ENCODE results near the gene DCUN1D3. TPM values are rescaled to one million over a fixed set of nuclear protein-coding genes. Genes with fewer than 3 reads are reported as not detected.
"Not testable (repeated sequence)": the region's sequence is repeated elsewhere in the genome, so short reads cannot be mapped to it uniquely, and the experiment has no call there.

DCUN1D3 gene
- total and polyA plus RNA-seq, 2 experiments from 2014 or later: 4.5 to 9.2 TPM

DNA sequence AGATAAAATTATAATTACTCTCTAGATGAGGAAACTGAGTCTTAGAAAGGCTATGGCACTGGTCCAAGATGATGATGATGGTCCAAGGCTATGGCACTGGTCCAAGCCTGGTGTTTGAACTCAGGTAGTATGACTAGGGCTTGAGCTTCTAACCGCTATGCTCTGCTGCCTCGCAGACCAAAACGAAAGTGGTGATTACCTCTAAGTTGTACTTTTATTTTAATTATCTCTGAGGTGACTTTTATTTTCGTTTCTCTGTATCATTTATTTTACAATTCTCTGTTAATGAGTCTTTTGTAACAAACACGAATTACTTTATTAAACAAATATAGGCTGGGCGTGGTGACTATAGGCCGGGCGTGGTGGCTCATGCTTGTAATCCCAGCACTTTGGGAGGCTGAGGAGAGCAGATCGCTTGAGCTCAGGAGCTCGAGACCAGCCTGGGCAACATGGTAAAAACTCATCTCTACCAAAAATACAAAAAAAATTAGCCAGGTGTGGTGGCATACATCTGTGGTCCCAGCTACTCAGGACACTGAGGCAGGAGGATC lies 88.2 kb downstream of the DCUN1D3 start:
- Histone ChIP-seq H3K27ac (no peak overlapping the region), H3K36me3 (peaks cover 2% of the 10 kb centered on the region), H3K27me3 (no peaks in the 10 kb centered on the region), H3K4me1 (ENCODE audit: low read depth) (no peaks in the 10 kb centered on the region), H3K4me3 (no peak overlapping the region), H3K9me3 (ENCODE audit: low read depth) (no peaks in the 10 kb centered on the region)
- no peak for DNase-seq (ENCODE audit: low read depth in 1 of 2, low spot score in 1 of 2)
- TF ChIP-seq, protein P1, sequence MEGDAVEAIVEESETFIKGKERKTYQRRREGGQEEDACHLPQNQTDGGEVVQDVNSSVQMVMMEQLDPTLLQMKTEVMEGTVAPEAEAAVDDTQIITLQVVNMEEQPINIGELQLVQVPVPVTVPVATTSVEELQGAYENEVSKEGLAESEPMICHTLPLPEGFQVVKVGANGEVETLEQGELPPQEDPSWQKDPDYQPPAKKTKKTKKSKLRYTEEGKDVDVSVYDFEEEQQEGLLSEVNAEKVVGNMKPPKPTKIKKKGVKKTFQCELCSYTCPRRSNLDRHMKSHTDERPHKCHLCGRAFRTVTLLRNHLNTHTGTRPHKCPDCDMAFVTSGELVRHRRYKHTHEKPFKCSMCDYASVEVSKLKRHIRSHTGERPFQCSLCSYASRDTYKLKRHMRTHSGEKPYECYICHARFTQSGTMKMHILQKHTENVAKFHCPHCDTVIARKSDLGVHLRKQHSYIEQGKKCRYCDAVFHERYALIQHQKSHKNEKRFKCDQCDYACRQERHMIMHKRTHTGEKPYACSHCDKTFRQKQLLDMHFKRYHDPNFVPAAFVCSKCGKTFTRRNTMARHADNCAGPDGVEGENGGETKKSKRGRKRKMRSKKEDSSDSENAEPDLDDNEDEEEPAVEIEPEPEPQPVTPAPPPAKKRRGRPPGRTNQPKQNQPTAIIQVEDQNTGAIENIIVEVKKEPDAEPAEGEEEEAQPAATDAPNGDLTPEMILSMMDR (IDR thresholded peaks at IDR 0.05; ENCODE audit: low read depth, low read length): no peak

DNA sequence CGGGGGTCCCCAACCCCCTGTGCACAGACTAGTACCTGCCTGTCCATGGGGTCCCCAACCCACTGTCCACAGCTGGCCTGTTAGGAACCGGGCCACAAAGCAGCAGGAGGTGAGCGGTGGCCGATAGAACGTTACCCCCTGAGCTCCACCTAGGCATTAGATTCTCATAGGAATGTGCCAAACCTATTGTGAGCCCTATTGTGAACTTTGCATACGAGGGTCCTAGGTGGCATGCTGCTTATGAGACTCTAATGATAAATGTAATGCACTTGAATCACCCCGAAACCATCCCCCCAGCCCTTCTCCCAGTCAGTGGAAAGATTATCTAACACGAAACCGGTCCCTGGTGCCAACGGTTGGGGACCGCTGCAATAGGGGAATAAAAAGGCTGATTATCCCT lies 92.3 kb downstream of the DCUN1D3 start:
- H3K27ac ChIP-seq: no peak overlapping the region
- no peak overlapping the region for H3K4me3 ChIP-seq
- no peaks in the 10 kb centered on the region for H3K36me3 ChIP-seq
- no peak for DNase-seq (ENCODE audit: low read depth in 1 of 2, low spot score in 1 of 2)
- H3K27me3 ChIP-seq: no peaks in the 10 kb centered on the region
- H3K4me1 ChIP-seq (ENCODE audit: low read depth): no peaks in the 10 kb centered on the region
- TF ChIP-seq, protein P1 (IDR thresholded peaks at IDR 0.05; ENCODE audit: low read depth, low read length): no peak
- H3K9me3 ChIP-seq (ENCODE audit: low read depth): no peaks in the 10 kb centered on the region

DNA sequence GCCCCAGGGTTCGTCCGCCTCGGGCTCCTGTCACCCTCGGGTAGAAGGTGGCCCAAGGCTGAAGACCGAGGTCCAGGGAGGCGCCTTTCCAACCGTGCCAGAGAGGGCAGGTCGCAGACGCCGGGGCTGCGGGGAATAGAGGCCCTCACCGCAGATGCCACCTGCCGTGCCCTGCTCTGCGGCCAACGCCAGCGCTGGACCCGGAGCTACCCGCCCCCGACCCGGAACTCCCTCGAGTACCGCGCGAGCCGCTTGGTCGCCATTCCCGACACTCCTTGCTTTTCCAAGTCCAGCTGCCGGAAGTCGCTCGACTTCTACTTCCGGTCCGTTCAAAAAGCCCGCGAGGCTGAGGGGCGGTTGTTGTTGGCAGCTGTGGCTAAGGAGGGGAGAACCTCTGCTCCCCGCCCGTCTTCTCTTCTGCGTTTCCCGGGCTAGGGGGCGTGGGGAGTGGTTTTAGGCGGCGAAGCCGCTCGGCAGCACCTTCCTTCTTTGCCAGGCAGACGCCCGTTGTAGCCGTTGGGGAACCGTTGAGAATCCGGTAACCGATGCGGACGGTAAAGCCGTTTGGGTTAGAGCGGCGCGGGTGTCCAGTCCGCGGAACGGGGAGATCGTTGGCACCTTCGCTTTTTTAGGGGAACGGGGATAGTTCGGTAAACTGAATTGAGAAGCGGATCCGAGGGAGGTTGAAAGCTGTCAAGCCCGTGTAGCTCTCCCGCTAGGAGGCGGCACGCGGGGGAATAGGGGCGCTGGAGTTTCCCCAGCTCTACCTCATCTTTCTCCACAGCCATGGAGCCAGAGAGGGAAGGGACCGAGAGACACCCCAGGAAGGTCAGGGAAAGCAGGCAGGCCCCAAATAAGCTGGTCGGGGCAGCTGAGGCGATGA lies 93.7 kb downstream of the DCUN1D3 start, which contains the start of the genes ERI2 and REXO5:
ERI2 (minus strand) TSS at position 305 of the 883 bp plus-strand sequence; CDS start at position 263, 42 bp downstream.
REXO5 (plus strand) TSS at position 360 of the 883 bp plus-strand sequence; CDS start at position 787, 427 bp downstream.
- Histone ChIP-seq H3K4me3 (peak within 1 kb of the TSS; percentile 66), H3K9me3 (ENCODE audit: low read depth) (no peaks in the 10 kb centered on the region), H3K36me3 (no peaks in the 10 kb centered on the region), H3K4me1 (ENCODE audit: low read depth) (no peaks in the 10 kb centered on the region), H3K27ac (peak within 1 kb of the TSS; percentile 83), H3K27me3 (no peaks in the 10 kb centered on the region)
- DNase-seq (ENCODE audit: low read depth in 1 of 2, low spot score in 1 of 2): peak; percentile 96 to 97
- TF ChIP-seq, protein P1 (IDR thresholded peaks at IDR 0.05; ENCODE audit: low read depth, low read length): peak; percentile 65

DNA sequence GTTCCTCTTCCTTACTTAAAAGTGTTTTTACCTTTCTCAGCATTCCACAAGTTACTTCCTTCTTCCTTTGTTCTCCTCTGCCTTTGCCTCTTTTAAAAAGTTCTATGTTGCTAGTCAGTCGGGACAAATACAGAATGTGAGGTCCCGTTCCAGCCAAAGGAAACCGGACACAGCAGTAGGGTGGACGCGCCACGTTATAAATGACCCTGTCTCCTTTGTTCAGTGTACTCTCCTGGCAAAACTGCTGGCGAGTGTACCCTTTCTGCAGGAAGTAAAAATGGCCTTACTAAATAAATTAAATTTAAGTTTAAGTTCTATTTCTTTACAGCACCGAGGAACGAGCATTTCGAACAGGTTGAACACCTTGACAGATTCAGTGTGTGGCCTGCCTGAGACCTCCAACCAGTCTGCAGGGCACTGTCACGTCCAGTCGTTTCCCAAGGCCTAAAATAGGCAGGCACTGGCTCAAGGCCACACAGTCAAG lies 94.4 kb downstream of the DCUN1D3 start:
- not testable (repeated sequence) for H3K9me3 ChIP-seq (ENCODE audit: low read depth); H3K27me3 ChIP-seq; H3K4me1 ChIP-seq (ENCODE audit: low read depth); H3K36me3 ChIP-seq; DNase-seq (ENCODE audit: low read depth in 1 of 2, low spot score in 1 of 2)
- Histone ChIP-seq H3K27ac (peak overlapping the region; percentile 83), H3K4me3 (peak overlapping the region; percentile 66)

Other genes with a start within 250 kb of the DCUN1D3 start
- not detected in 2 replicates for gene ACSM1, start 202.7 kb downstream of the DCUN1D3 start, total RNA-seq
- gene ACSM1, start 202.7 kb downstream of the DCUN1D3 start, polyA plus RNA-seq: not detected in 2 replicates
- gene THUMPD1, start 158.5 kb downstream of the DCUN1D3 start, total RNA-seq: 83.3 and 85.9 TPM in 2 replicates
- gene THUMPD1, start 158.5 kb downstream of the DCUN1D3 start, polyA plus RNA-seq: 21.8 and 22.8 TPM in 2 replicates
- gene ACSM3, start 136.3 kb downstream of the DCUN1D3 start, total RNA-seq: 1.2 and 4.5 TPM in 2 replicates
- gene ACSM3, start 136.3 kb downstream of the DCUN1D3 start, polyA plus RNA-seq: 1.8 and 2.0 TPM in 2 replicates
- gene ERI2, start 93.9 kb downstream of the DCUN1D3 start, total RNA-seq: 26.9 and 28.0 TPM in 2 replicates
- gene ERI2, start 93.9 kb downstream of the DCUN1D3 start, polyA plus RNA-seq: 18.1 and 39.3 TPM in 2 replicates
- gene REXO5, start 93.8 kb downstream of the DCUN1D3 start, total RNA-seq: 5.1 and 22.5 TPM in 2 replicates
- 10.2 and 27.0 TPM in 2 replicates for gene REXO5, start 93.8 kb downstream of the DCUN1D3 start, polyA plus RNA-seq
- 42.6 and 49.8 TPM in 2 replicates for gene LYRM1, start 413 bp upstream of the DCUN1D3 start, total RNA-seq
- gene LYRM1, start 413 bp upstream of the DCUN1D3 start, polyA plus RNA-seq: 37.3 and 41.6 TPM in 2 replicates

All from cardiac muscle cell (in vitro differentiated cells and primary cell).